IPS-18c (cell line): ENCODE measurements around the gene ZFP92.

ENCODE experiments used
- H3K4me3 ChIP-seq: 2 replicates; pipeline ENCODE4 v1.7.0; 2013; ENCODE audit warnings: low read depth, mild to moderate bottlenecking, low read length, moderate library complexity; ENCODE audit not compliant: insufficient read depth
- H3K9me3 ChIP-seq: one replicate; pipeline ENCODE4 v1.6.1; 2013; ENCODE audit warnings: mild to moderate bottlenecking, low read length, moderate library complexity; ENCODE audit not compliant: control insufficient read depth, insufficient read depth

Gene ZFP92

DNA sequence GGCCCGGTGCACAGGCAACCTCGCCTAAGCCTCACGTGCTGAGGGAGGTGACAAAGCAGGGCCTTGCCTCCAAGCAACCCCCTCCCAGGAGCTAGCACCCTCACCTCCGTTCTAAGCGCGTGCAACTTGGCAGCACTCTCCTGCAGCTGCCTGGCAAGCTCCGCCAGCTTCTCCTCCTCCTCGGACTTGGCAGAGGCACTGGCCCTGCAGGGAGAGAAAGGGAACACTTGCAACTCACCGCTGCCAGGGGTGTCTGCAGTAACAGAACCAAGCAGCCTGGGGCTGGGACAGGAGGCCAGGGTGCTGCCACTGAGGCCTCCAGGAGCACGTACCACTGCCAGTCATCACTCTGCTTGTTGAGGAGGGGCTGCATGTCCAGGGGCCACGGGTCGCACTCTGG lies 44.9 kb downstream of the ZFP92 start:
- Histone ChIP-seq H3K4me3 (no peak overlapping the region), H3K9me3 (peaks cover 14% of the 10 kb centered on the region)

- H3K4me3 ChIP-seq: no peak overlapping the region
- H3K9me3 ChIP-seq: peaks cover 13% of the 10 kb centered on the region
Measured at GRCh38 chrX:153456704-153457103, 45.4 kb downstream of the ZFP92 start.

GRCh38 chrX:153457136-153457825 lies 46.0 kb downstream of the ZFP92 start:
- peaks cover 13% of the 10 kb centered on the region for H3K9me3 ChIP-seq
- no peak overlapping the region for H3K4me3 ChIP-seq

DNA sequence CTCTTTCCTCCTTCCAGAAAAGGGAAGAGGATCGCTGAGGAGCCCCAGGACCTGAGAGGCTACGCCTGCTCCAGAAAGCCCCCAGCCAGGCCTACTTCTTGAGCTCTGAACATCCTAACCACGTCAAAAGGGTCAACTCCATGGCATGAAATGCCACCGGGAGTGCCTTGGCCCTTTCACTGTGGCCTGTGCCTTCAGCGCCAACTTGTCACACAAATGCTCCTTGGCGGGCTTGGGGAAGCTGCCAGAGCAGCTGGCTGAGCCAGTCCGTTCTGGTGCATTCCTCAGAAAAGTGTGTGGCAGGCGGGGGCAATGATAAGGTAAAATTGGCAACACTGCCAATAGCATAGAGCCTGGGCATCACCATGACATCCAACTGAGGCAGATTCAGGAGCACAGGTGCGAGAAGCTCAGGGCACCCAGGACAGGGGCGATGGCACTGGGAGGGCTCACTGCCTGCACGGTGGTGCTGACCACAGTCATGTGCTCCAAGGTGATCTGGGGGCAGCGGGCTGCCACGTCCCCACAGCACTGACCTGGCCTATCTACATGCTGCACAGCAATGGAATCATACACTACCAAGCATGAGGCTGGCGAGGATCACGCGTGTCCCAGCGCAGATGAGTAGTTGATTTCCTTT lies 46.7 kb downstream of the ZFP92 start:
- H3K9me3 ChIP-seq: peaks cover 16% of the 10 kb centered on the region
- no peak overlapping the region; the same call in 1 of the 2 replicates for H3K4me3 ChIP-seq

DNA sequence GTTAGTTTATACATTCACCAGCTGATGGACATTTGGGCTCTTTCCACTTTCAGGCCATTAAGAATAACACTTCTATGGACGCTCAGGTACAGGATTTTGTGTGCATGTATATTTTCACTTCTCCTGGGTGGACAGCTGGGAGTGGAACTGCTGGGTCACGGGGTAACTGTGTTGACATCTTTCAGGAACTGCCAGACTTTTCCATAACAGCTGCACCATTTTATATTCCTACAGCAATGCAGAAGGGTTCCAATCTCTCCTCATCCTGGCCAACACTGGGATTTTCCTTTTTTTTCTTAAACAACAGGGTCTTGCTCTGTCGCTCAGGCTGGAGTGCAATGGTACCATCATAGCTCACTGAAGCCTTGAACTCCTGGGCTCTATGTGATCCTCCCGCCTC lies 47.2 kb downstream of the ZFP92 start:
- peaks cover 18% of the 10 kb centered on the region for H3K9me3 ChIP-seq
- no peak overlapping the region for H3K4me3 ChIP-seq

GRCh38 chrX:153459986-153460385 lies 48.7 kb downstream of the ZFP92 start:
- peaks cover 17% of the 10 kb centered on the region for H3K9me3 ChIP-seq
- H3K4me3 ChIP-seq: no peak overlapping the region

DNA sequence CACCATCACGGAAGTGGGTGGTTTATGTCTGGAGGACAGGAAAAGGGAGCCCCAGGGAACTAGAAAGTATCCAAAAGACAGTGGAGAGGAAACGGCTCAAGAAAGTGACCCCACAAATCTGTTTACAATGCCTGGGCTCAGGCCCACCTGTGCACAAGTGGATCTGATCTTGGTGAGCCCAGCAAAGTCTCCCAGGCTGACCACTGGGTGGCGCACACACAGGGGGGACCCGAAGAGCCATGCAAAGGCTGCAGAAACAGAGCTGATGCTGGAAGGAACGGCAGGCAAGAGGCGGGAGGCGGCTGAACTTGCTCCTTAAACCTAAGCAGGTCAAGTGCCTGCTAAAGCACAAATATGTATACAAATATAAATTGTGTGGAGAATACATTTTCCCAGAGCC lies 49.6 kb downstream of the ZFP92 start:
- peaks cover 17% of the 10 kb centered on the region for H3K9me3 ChIP-seq
- no peak overlapping the region for H3K4me3 ChIP-seq
